ENCODE data around the gene KIF16B. TPM values are rescaled to one million over a fixed set of nuclear protein-coding genes. Genes with fewer than 3 reads are reported as not detected.
A peak's percentile ranks its signal among the peaks of the same experiment; 100 is the strongest.

KIF16B gene
- 1 to 10 TPM; 6.9 to 9.8 TPM for total RNA-seq

- H3K4me3 Mint-ChIP-seq, result peak within 1 kb of the TSS; percentile 98
- H3K4me1 Mint-ChIP-seq, result peaks cover 14% of the 10 kb centered on the region
- no peaks in the 10 kb centered on the region for H3K27me3 Mint-ChIP-seq
- no peaks in the 10 kb centered on the region for H3K36me3 Mint-ChIP-seq (ENCODE audit: low read depth)
- peak within 1 kb of the TSS; percentile 58 for H3K27ac Mint-ChIP-seq
- H3K9me3 Mint-ChIP-seq, result no peaks in the 10 kb centered on the region
- ATAC-seq (replicated peaks), result peak; percentile 87
Observed at GRCh38 chr20:16573001-16573965, at the start of gene KIF16B. KIF16B (minus strand) TSS chr20:16573448; CDS start chr20:16573275, 173 bp downstream.

GRCh38 chr20:16622501-16622900, 49.3 kb upstream of the KIF16B start:
- H3K4me1 Mint-ChIP-seq, result no peaks in the 10 kb centered on the region
- ATAC-seq (replicated peaks), result no peak
- H3K27me3 Mint-ChIP-seq, result no peaks in the 10 kb centered on the region
- H3K4me3 Mint-ChIP-seq, result no peak overlapping the region
- no peak overlapping the region for H3K27ac Mint-ChIP-seq
- H3K36me3 Mint-ChIP-seq (ENCODE audit: low read depth), result no peaks in the 10 kb centered on the region
- H3K9me3 Mint-ChIP-seq, result no peaks in the 10 kb centered on the region

GRCh38 chr20:16621435-16622141, 48.3 kb upstream of the KIF16B start:
- H3K4me1 Mint-ChIP-seq, result no peaks in the 10 kb centered on the region
- no peak overlapping the region for H3K4me3 Mint-ChIP-seq
- peaks cover 2% of the 10 kb centered on the region for H3K9me3 Mint-ChIP-seq
- ATAC-seq (replicated peaks), result no peak
- H3K36me3 Mint-ChIP-seq (ENCODE audit: low read depth), result no peaks in the 10 kb centered on the region
- no peak overlapping the region for H3K27ac Mint-ChIP-seq
- H3K27me3 Mint-ChIP-seq, result no peaks in the 10 kb centered on the region

GRCh38 chr20:16620961-16621360, 47.7 kb upstream of the KIF16B start:
- Mint-ChIP-seq H3K4me1 (no peaks in the 10 kb centered on the region), H3K27ac (no peak overlapping the region), H3K36me3 (ENCODE audit: low read depth) (no peaks in the 10 kb centered on the region)

GRCh38 chr20:16619953-16620352, 46.7 kb upstream of the KIF16B start:
- Mint-ChIP-seq H3K9me3 (peaks cover 4% of the 10 kb centered on the region), H3K4me3 (no peak overlapping the region), H3K27me3 (no peaks in the 10 kb centered on the region)

More at GRCh38 chr20:16620961-16621360, 47.7 kb upstream of the KIF16B start:
- Mint-ChIP-seq H3K9me3 (peaks cover 4% of the 10 kb centered on the region), H3K4me3 (no peak overlapping the region), H3K27me3 (no peaks in the 10 kb centered on the region)
- no peak for ATAC-seq (replicated peaks)

GRCh38 chr20:16617056-16617455, 43.8 kb upstream of the KIF16B start:
- Mint-ChIP-seq H3K9me3 (peaks cover 4% of the 10 kb centered on the region), H3K27me3 (no peaks in the 10 kb centered on the region), H3K4me3 (no peak overlapping the region), H3K36me3 (ENCODE audit: low read depth) (no peaks in the 10 kb centered on the region), H3K27ac (no peak overlapping the region), H3K4me1 (no peaks in the 10 kb centered on the region)
- ATAC-seq (replicated peaks), result no peak

More at GRCh38 chr20:16619953-16620352, 46.7 kb upstream of the KIF16B start:
- ATAC-seq (replicated peaks), result no peak
- no peaks in the 10 kb centered on the region for H3K4me1 Mint-ChIP-seq
- H3K27ac Mint-ChIP-seq, result no peak overlapping the region
- H3K36me3 Mint-ChIP-seq (ENCODE audit: low read depth), result no peaks in the 10 kb centered on the region

- Mint-ChIP-seq H3K36me3 (ENCODE audit: low read depth) (no peaks in the 10 kb centered on the region), H3K4me1 (no peaks in the 10 kb centered on the region), H3K27ac (no peak overlapping the region), H3K27me3 (peaks cover 4% of the 10 kb centered on the region), H3K4me3 (no peak overlapping the region), H3K9me3 (peaks cover 4% of the 10 kb centered on the region)
- no peak for ATAC-seq (replicated peaks)
Observed at GRCh38 chr20:16616317-16616716, 43.1 kb upstream of the KIF16B start.

- no peaks in the 10 kb centered on the region for H3K36me3 Mint-ChIP-seq (ENCODE audit: low read depth)
- no peak for ATAC-seq (replicated peaks)
- no peak overlapping the region for H3K4me3 Mint-ChIP-seq
- peaks cover 9% of the 10 kb centered on the region for H3K27me3 Mint-ChIP-seq
- H3K27ac Mint-ChIP-seq, result no peak overlapping the region
- H3K9me3 Mint-ChIP-seq, result peaks cover 4% of the 10 kb centered on the region
- H3K4me1 Mint-ChIP-seq, result no peaks in the 10 kb centered on the region
Observed at GRCh38 chr20:16615199-16615598, 42.0 kb upstream of the KIF16B start.

- no peak overlapping the region for H3K27ac Mint-ChIP-seq
- no peaks in the 10 kb centered on the region for H3K4me1 Mint-ChIP-seq
- no peak overlapping the region for H3K4me3 Mint-ChIP-seq
- H3K9me3 Mint-ChIP-seq, result peaks cover 4% of the 10 kb centered on the region
- H3K27me3 Mint-ChIP-seq, result peaks cover 16% of the 10 kb centered on the region
- no peaks in the 10 kb centered on the region for H3K36me3 Mint-ChIP-seq (ENCODE audit: low read depth)
- ATAC-seq (replicated peaks), result no peak
Observed at GRCh38 chr20:16613954-16614353, 40.7 kb upstream of the KIF16B start.

- H3K4me1 Mint-ChIP-seq, result no peaks in the 10 kb centered on the region
- no peaks in the 10 kb centered on the region for H3K36me3 Mint-ChIP-seq (ENCODE audit: low read depth)
- no peak overlapping the region for H3K4me3 Mint-ChIP-seq
- H3K9me3 Mint-ChIP-seq, result peaks cover 4% of the 10 kb centered on the region
- peaks cover 16% of the 10 kb centered on the region for H3K27me3 Mint-ChIP-seq
- no peak for ATAC-seq (replicated peaks)
- no peak overlapping the region for H3K27ac Mint-ChIP-seq
Observed at GRCh38 chr20:16612706-16613105, 39.5 kb upstream of the KIF16B start.

- Mint-ChIP-seq H3K4me1 (no peaks in the 10 kb centered on the region), H3K36me3 (ENCODE audit: low read depth) (no peaks in the 10 kb centered on the region), H3K4me3 (no peak overlapping the region), H3K27me3 (peaks cover 22% of the 10 kb centered on the region), H3K27ac (no peak overlapping the region), H3K9me3 (peaks cover 4% of the 10 kb centered on the region)
- ATAC-seq (replicated peaks), result no peak
Observed at GRCh38 chr20:16611817-16612216, 38.6 kb upstream of the KIF16B start.

GRCh38 chr20:16609066-16609465, 35.8 kb upstream of the KIF16B start:
- H3K27me3 Mint-ChIP-seq, result peaks cover 22% of the 10 kb centered on the region
- no peak for ATAC-seq (replicated peaks)
- no peaks in the 10 kb centered on the region for H3K9me3 Mint-ChIP-seq
- H3K4me3 Mint-ChIP-seq, result no peak overlapping the region
- H3K27ac Mint-ChIP-seq, result no peak overlapping the region
- no peaks in the 10 kb centered on the region for H3K36me3 Mint-ChIP-seq (ENCODE audit: low read depth)
- no peaks in the 10 kb centered on the region for H3K4me1 Mint-ChIP-seq

- Mint-ChIP-seq H3K27me3 (peaks cover 22% of the 10 kb centered on the region), H3K9me3 (no peaks in the 10 kb centered on the region), H3K4me1 (no peaks in the 10 kb centered on the region), H3K27ac (no peak overlapping the region), H3K4me3 (no peak overlapping the region), H3K36me3 (ENCODE audit: low read depth) (no peaks in the 10 kb centered on the region)
- ATAC-seq (replicated peaks), result no peak
Observed at GRCh38 chr20:16608277-16608650, 35.0 kb upstream of the KIF16B start.

- no peak overlapping the region for H3K27ac Mint-ChIP-seq
- H3K9me3 Mint-ChIP-seq, result no peaks in the 10 kb centered on the region
- H3K4me1 Mint-ChIP-seq, result no peaks in the 10 kb centered on the region
- peaks cover 22% of the 10 kb centered on the region for H3K27me3 Mint-ChIP-seq
- no peak for ATAC-seq (replicated peaks)
- H3K4me3 Mint-ChIP-seq, result no peak overlapping the region
- no peaks in the 10 kb centered on the region for H3K36me3 Mint-ChIP-seq (ENCODE audit: low read depth)
Observed at GRCh38 chr20:16607364-16608276, 34.4 kb upstream of the KIF16B start.

Data from activated T-helper 17 cell treated with anti-CD3 and anti-CD28 coated beads, Interleukin-2, amount 50 U/mL, for 72 hours (primary cell).